IgD-negative memory B cell (primary cell): ENCODE results near the gene RNF41. TPM values are rescaled to one million over a fixed set of nuclear protein-coding genes. Genes with fewer than 3 reads are reported as not detected.
"Not testable (repeated sequence)": the region's sequence is repeated elsewhere in the genome, so short reads cannot be mapped to it uniquely, and the experiment has no call there.

Experiments
- H3K27ac Mint-ChIP-seq, 3 donors: one replicate each; pipeline ENCODE4 v1.8.0; 2020 to 2022; ENCODE audit warnings: mild to moderate bottlenecking in 3 of 3, mixed read lengths in 3 of 3, moderate library complexity in 1 of 3
- H3K27me3 Mint-ChIP-seq: one replicate; pipeline ENCODE4 v1.8.0; 2021; ENCODE audit warnings: mixed read lengths
- H3K36me3 Mint-ChIP-seq: one replicate; pipeline ENCODE4 v1.8.0; 2020; ENCODE audit warnings: mild to moderate bottlenecking, mixed read lengths
- H3K4me1 Mint-ChIP-seq, 3 donors: one replicate each; pipeline ENCODE4 v1.8.0; 2020 to 2022; ENCODE audit warnings: mixed read lengths in 3 of 3, mild to moderate bottlenecking in 1 of 3
- H3K4me3 Mint-ChIP-seq, 4 donors: one replicate each; pipeline ENCODE4 v1.8.0; 2020 to 2022; ENCODE audit warnings: mild to moderate bottlenecking in 4 of 4, mixed read lengths in 4 of 4, moderate library complexity in 3 of 4
- H3K9me3 Mint-ChIP-seq, 3 donors: one replicate each; pipeline ENCODE4 v1.8.0; 2020 to 2021; ENCODE audit warnings: mixed read lengths in 3 of 3, mild to moderate bottlenecking in 1 of 3
- polyA plus RNA-seq: library from polyadenylated mRNA; unstranded; fragments of 300-500 nt; fragmentation: Illumina TruSeq; gene quantifications from one replicate; pipeline ENCODE4 v1.2.3, GENCODE V29; 2021

RNF41 gene
- polyA plus RNA-seq, 1 donor from 2014 or later, result 104 TPM

GRCh38 chr12:56206452-56207166 is 15.1 kb downstream of the RNF41 start:
- H3K9me3 Mint-ChIP-seq, result no peaks in the 10 kb centered on the region

GRCh38 chr12:56205445-56205844 is 16.3 kb downstream of the RNF41 start:
- Mint-ChIP-seq H3K4me3 (no peak overlapping the region), H3K27ac (peak overlapping the region in 2 of 3 donors; percentile 6 to 25), H3K9me3 (no peaks in the 10 kb centered on the region), H3K36me3 (peaks cover 11% of the 10 kb centered on the region), H3K4me1 (peaks cover 15 to 19% (median 15%) of the 10 kb centered on the region in 3 donors), H3K27me3 (no peaks in the 10 kb centered on the region)

More at GRCh38 chr12:56206452-56207166, 15.1 kb downstream of the RNF41 start:
- H3K4me1 Mint-ChIP-seq, result peaks cover 15 to 19% (median 19%) of the 10 kb centered on the region in 3 donors
- H3K27ac Mint-ChIP-seq, result peak overlapping the region in 2 of 3 donors; percentile 11 to 87
- peaks cover 11% of the 10 kb centered on the region for H3K36me3 Mint-ChIP-seq
- H3K4me3 Mint-ChIP-seq, result no peak overlapping the region
- no peaks in the 10 kb centered on the region for H3K27me3 Mint-ChIP-seq

- Mint-ChIP-seq H3K9me3 (no peaks in the 10 kb centered on the region), H3K27ac (peak overlapping the region in 1 of 3 donors; percentile 11), H3K27me3 (no peaks in the 10 kb centered on the region)
Measured at GRCh38 chr12:56204275-56204674, 17.4 kb downstream of the RNF41 start.

GRCh38 chr12:56202838-56203237 is 18.9 kb downstream of the RNF41 start:
- H3K27me3 Mint-ChIP-seq, result no peaks in the 10 kb centered on the region
- no peak overlapping the region for H3K4me3 Mint-ChIP-seq
- H3K9me3 Mint-ChIP-seq, result no peaks in the 10 kb centered on the region
- H3K36me3 Mint-ChIP-seq, result peaks cover 11% of the 10 kb centered on the region
- H3K4me1 Mint-ChIP-seq, result peaks cover 9 to 16% (median 12%) of the 10 kb centered on the region in 3 donors
- H3K27ac Mint-ChIP-seq, result no peak overlapping the region

More at GRCh38 chr12:56204275-56204674, 17.4 kb downstream of the RNF41 start:
- Mint-ChIP-seq H3K4me3 (no peak overlapping the region), H3K36me3 (peaks cover 11% of the 10 kb centered on the region), H3K4me1 (peaks cover 15 to 19% (median 15%) of the 10 kb centered on the region in 3 donors)

GRCh38 chr12:56202366-56202765 is 19.4 kb downstream of the RNF41 start:
- Mint-ChIP-seq H3K9me3 (no peaks in the 10 kb centered on the region), H3K4me3 (peak overlapping the region in 1 of 4 donors; percentile 9), H3K27ac (peak overlapping the region in 1 of 3 donors; percentile 43), H3K4me1 (peaks cover 5 to 14% (median 9%) of the 10 kb centered on the region in 3 donors), H3K36me3 (peaks cover 9% of the 10 kb centered on the region), H3K27me3 (no peaks in the 10 kb centered on the region)

- H3K4me3 Mint-ChIP-seq, result no peak overlapping the region
- H3K4me1 Mint-ChIP-seq, result peaks cover 2 to 8% (median 5%) of the 10 kb centered on the region in 3 donors
- no peaks in the 10 kb centered on the region for H3K36me3 Mint-ChIP-seq
- no peaks in the 10 kb centered on the region for H3K27me3 Mint-ChIP-seq
- peak overlapping the region in 1 of 3 donors; percentile 87 for H3K27ac Mint-ChIP-seq
- H3K9me3 Mint-ChIP-seq, result no peaks in the 10 kb centered on the region
Measured at GRCh38 chr12:56198836-56199235, 22.9 kb downstream of the RNF41 start.

- no peak overlapping the region for H3K4me3 Mint-ChIP-seq
- H3K36me3 Mint-ChIP-seq, result peaks cover 2% of the 10 kb centered on the region
- no peaks in the 10 kb centered on the region for H3K27me3 Mint-ChIP-seq
- H3K4me1 Mint-ChIP-seq, result peaks cover 5 to 12% (median 9%) of the 10 kb centered on the region in 3 donors
- no peaks in the 10 kb centered on the region for H3K9me3 Mint-ChIP-seq
- H3K27ac Mint-ChIP-seq, result no peak overlapping the region
Measured at GRCh38 chr12:56197921-56198635, 23.6 kb downstream of the RNF41 start.

GRCh38 chr12:56196818-56197550 is 24.7 kb downstream of the RNF41 start:
- not testable (repeated sequence) for H3K27me3 Mint-ChIP-seq, H3K36me3 Mint-ChIP-seq, H3K9me3 Mint-ChIP-seq, H3K4me3 Mint-ChIP-seq, H3K27ac Mint-ChIP-seq
- peaks cover 6 to 14% (median 13%) of the 10 kb centered on the region in 3 donors for H3K4me1 Mint-ChIP-seq

GRCh38 chr12:56193025-56193578 is 28.6 kb downstream of the RNF41 start:
- H3K36me3 Mint-ChIP-seq, result peaks cover 3% of the 10 kb centered on the region
- H3K4me1 Mint-ChIP-seq, result peaks cover 18 to 33% (median 32%) of the 10 kb centered on the region in 3 donors
- peak overlapping the region in 2 of 4 donors; percentile 23 to 83 for H3K4me3 Mint-ChIP-seq
- no peaks in the 10 kb centered on the region for H3K27me3 Mint-ChIP-seq
- no peaks in the 10 kb centered on the region for H3K9me3 Mint-ChIP-seq
- peak overlapping the region in 1 of 3 donors; percentile 88 for H3K27ac Mint-ChIP-seq

- Mint-ChIP-seq H3K9me3 (no peaks in the 10 kb centered on the region), H3K27me3 (no peaks in the 10 kb centered on the region), H3K4me1 (peaks cover 23 to 38% (median 37%) of the 10 kb centered on the region in 3 donors), H3K27ac (peak overlapping the region in 1 of 3 donors; percentile 88), H3K4me3 (peak overlapping the region in 2 of 4 donors; percentile 23 to 83), H3K36me3 (peaks cover 3% of the 10 kb centered on the region)
Measured at GRCh38 chr12:56192582-56192981, 29.1 kb downstream of the RNF41 start.

GRCh38 chr12:56190695-56191155 is 31.0 kb downstream of the RNF41 start:
- H3K27me3 Mint-ChIP-seq, result no peaks in the 10 kb centered on the region
- H3K9me3 Mint-ChIP-seq, result no peaks in the 10 kb centered on the region
- peak overlapping the region; percentile 90 to 100 (median 98) for H3K4me3 Mint-ChIP-seq
- peak overlapping the region; percentile 98 to 100 (median 99) for H3K27ac Mint-ChIP-seq
- peaks cover 31 to 44% (median 42%) of the 10 kb centered on the region in 3 donors for H3K4me1 Mint-ChIP-seq
- H3K36me3 Mint-ChIP-seq, result peaks cover 3% of the 10 kb centered on the region

- Mint-ChIP-seq H3K27ac (peak overlapping the region; percentile 98 to 100 (median 99)), H3K4me1 (peaks cover 32 to 44% (median 42%) of the 10 kb centered on the region in 3 donors), H3K4me3 (peak overlapping the region; percentile 90 to 100 (median 98)), H3K9me3 (no peaks in the 10 kb centered on the region), H3K36me3 (peaks cover 3% of the 10 kb centered on the region), H3K27me3 (no peaks in the 10 kb centered on the region)
Measured at GRCh38 chr12:56189918-56190694, 31.6 kb downstream of the RNF41 start.

- H3K27ac Mint-ChIP-seq, result peak within 1 kb of the TSS; percentile 98 to 100 (median 99)
- no peaks in the 10 kb centered on the region for H3K9me3 Mint-ChIP-seq
- H3K27me3 Mint-ChIP-seq, result no peaks in the 10 kb centered on the region
- peaks cover 32 to 41% (median 40%) of the 10 kb centered on the region in 3 donors for H3K4me1 Mint-ChIP-seq
- peak within 1 kb of the TSS; percentile 90 to 100 (median 98) for H3K4me3 Mint-ChIP-seq
- H3K36me3 Mint-ChIP-seq, result peaks cover 3% of the 10 kb centered on the region
Measured at GRCh38 chr12:56189099-56189917, 32.4 kb downstream of the RNF41 start, which contains the start of gene SMARCC2. SMARCC2 (minus strand) TSS chr12:56189483; CDS start chr12:56189461, 22 bp downstream.
